Stimulated activated CD8-positive, alpha-beta memory T cell treated with anti-CD3 and anti-CD28 coated beads, Interleukin-2, amount 100 ng/mL, for 48 hours (primary cell): Measurements from ENCODE around the gene FLT1.
A peak's percentile ranks its signal among the peaks of the same experiment; 100 is the strongest.

Source experiments
- DNase-seq, 2 donors: peaks; one replicate each; pipeline ENCODE4 v3.0.0-alpha.2; 2020; ENCODE audit warnings: low read depth in 2 of 2

The FLT1 gene

GRCh38 chr13:28494778-28495537 is at the start of gene FLT1:
FLT1 (minus strand) TSS chr13:28495128; CDS start chr13:28494843, 285 bp downstream.
- peak; percentile 30 to 39 for DNase-seq

DNA sequence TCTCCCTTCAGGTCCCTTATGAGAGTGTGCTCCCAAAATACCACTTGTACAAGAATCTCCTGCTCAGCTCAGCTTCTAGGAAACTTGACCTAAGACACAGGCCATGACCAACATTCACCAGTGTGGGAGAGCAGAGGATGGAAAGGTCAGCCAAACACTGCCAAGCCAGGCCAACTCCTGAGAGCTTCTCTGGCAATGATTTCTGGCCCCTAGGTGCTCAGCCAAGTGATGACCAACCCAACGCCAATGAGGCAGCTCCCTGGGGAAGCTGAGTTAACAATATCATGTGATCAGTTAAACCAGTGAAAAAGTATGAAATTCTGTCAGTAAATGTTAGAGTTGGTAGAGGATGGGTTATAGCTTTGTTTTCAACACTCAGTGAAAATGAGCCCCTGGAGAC is 49.1 kb upstream of the FLT1 start:
- DNase-seq, result no peak

DNA sequence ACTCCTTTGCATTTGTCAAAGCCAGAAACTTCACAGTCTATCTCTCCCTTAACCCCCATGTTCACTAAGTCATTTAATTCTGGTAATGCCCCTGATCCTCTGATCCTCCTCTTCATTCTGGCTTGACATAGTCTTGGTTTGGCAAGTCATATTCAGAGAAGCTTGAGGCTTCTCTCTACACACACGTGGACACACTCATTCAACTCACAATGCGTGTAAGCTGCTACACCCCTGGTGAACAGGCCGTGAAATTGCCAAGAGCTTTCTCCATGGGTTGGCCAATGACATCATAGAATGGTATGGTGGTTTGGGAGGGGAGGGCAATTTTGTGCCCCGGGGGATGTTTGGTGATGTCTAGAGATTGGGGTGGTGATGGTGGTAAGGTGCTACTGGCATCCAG is 47.9 kb upstream of the FLT1 start:
- DNase-seq, result no peak

- DNase-seq, result no peak
Measured at GRCh38 chr13:28541966-28542365, 47.0 kb upstream of the FLT1 start.

DNA sequence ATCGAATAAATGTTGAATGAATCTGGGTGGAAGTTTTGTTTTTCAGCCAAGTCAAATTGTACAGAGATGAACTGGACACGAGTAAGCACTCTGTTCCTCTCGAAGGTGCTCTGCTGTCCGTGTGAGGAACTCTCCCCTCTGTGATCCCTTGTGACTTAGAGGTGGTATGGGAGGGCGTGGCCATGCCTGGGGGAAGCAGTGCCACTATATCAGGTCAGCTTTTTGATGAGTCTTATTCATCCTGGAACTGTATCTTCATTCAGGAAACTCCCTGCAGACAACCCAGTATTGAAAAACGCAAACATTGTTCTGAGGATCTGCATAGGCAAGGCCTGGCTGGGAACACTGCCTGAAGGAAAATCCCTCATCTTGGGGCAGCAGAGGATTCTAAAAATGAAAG is 45.7 kb upstream of the FLT1 start:
- no peak for DNase-seq

- no peak for DNase-seq
Measured at GRCh38 chr13:28539625-28540286, 44.8 kb upstream of the FLT1 start.

GRCh38 chr13:28538932-28539331 is 44.0 kb upstream of the FLT1 start:
- DNase-seq, result no peak

- no peak for DNase-seq
Measured at GRCh38 chr13:28537171-28537570, 42.2 kb upstream of the FLT1 start.

GRCh38 chr13:28536371-28536770 is 41.4 kb upstream of the FLT1 start:
- DNase-seq, result no peak

- DNase-seq, result no peak
Measured at GRCh38 chr13:28535734-28536133, 40.8 kb upstream of the FLT1 start.

DNA sequence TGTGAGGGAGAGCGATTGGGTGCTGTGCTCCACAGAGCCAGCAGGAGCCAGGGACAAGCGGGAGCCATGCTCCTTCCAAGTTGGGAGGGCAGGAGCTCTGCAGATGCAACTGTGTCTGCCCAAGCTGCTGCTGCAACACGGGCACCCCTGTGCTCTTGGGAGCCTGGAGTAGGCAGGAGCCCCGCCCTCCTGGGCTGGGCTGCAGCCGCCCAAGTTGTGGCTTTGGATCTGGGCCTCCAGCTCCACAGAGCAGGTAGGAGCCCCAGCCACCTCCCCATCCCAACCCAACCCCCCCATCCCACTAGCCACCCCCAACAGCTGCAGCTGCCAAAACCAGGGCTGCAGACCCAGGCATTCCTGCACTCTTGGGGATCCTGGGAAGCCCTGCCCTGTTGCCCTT is 39.9 kb upstream of the FLT1 start:
- DNase-seq, result no peak

- no peak for DNase-seq
Measured at GRCh38 chr13:28534210-28534609, 39.3 kb upstream of the FLT1 start.

GRCh38 chr13:28533441-28534166 is 38.7 kb upstream of the FLT1 start:
- no peak for DNase-seq

GRCh38 chr13:28533125-28533436 is 38.2 kb upstream of the FLT1 start:
- DNase-seq, result no peak

- DNase-seq, result no peak
Measured at GRCh38 chr13:28532388-28533124, 37.6 kb upstream of the FLT1 start.

DNA sequence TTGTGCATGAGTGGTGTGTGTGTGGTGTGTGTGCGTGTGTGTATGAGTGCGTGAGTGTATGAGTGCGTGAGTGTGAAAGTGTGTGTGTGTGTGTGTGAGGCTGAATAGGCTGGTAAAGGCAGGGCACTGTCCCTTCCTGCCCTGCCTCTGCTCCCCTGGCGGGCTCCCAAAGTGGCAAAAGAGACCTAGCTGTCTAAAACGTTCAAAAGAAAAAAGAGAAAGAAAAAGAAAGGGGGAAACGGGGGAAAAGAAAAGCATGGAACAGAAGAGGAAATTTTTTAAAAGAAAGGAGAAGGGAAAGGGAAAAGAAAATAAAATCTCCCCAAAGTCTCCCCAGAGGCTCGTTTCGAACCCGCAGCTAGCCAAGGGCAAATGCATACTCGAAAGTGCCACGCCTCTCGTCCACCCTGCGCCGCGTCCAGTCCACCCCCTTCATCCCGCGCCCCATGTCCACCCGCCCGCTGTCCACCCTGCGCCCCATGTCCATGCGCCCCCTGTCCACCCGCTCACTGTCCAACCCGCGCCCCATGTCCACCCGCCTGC is 37.0 kb upstream of the FLT1 start:
- no peak for DNase-seq

GRCh38 chr13:28531077-28531844 is 36.3 kb upstream of the FLT1 start:
- DNase-seq, result no peak

DNA sequence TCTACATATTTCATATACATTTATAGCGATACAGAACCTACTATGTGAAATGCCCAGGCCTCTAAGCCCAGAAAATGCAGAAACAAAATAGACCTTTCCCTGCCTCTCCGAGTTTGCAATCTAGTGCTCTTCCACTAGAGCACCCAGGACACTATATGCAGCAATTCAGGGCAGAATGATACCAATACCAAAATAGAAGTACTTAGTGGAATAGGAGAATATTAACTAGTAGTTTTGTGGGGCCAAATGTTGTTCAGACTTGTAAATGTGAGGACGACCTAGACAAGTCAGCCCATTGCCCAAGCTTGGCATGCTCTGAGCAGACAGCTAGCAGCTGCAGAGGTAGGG is 35.8 kb upstream of the FLT1 start:
- no peak for DNase-seq

GRCh38 chr13:28529836-28530235 is 34.9 kb upstream of the FLT1 start:
- DNase-seq, result no peak

DNA sequence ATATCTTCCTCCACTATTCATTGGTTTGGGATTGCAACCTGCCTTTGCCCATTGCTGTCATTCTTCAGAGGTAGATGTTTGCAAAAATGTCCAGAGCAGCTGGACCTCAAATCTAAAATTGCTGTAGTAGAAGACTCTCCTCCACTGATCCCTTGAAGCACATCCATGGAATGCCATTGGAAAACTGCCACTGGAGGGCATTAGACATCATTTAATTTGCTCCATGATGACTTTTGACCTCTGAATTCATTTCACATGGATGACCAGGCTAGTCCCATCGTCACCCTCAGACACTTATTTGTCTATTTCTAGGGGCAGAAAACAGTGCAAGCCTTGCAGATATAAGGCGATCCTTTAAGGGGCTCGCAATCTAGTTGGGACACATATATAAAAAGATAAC is 33.9 kb upstream of the FLT1 start:
- DNase-seq, result no peak

- DNase-seq, result no peak
Measured at GRCh38 chr13:28528388-28528787, 33.5 kb upstream of the FLT1 start.
